ENCODE data around the gene TLE4. TPM values are rescaled to one million over a fixed set of nuclear protein-coding genes. Genes with fewer than 3 reads are reported as not detected.

The TLE4 gene
- total RNA-seq, 2 experiments from 2014 or later: 125 to 136 TPM

DNA sequence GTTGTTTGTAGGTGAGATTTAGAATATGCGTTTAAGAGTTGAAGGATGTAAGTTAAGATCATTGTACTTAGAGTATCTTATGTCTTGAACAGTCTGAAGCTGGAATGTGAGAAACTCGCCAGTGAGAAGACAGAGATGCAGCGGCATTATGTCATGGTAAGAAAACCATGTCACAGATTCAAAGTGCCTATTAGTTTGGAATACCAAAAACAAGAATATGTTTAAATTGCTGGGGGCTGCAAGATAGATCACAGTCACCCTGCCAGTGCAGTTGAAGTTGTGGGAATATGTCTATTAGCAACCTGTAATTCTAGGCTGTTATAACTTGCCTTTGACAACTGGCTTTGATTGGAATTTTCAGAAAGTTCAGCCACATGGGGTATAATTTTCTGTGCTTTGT, 3.0 kb downstream of the TLE4 start:
- DNase-seq: no peak
- intact Hi-C loops (cut with DNase I, micrococcal nuclease): loop anchor here (5.0 to 10.0 kb wide), 5 partner anchors 33 to 170 kb away; no protein-coding TSS in a partner anchor
- TF ChIP-seq, protein P1, sequence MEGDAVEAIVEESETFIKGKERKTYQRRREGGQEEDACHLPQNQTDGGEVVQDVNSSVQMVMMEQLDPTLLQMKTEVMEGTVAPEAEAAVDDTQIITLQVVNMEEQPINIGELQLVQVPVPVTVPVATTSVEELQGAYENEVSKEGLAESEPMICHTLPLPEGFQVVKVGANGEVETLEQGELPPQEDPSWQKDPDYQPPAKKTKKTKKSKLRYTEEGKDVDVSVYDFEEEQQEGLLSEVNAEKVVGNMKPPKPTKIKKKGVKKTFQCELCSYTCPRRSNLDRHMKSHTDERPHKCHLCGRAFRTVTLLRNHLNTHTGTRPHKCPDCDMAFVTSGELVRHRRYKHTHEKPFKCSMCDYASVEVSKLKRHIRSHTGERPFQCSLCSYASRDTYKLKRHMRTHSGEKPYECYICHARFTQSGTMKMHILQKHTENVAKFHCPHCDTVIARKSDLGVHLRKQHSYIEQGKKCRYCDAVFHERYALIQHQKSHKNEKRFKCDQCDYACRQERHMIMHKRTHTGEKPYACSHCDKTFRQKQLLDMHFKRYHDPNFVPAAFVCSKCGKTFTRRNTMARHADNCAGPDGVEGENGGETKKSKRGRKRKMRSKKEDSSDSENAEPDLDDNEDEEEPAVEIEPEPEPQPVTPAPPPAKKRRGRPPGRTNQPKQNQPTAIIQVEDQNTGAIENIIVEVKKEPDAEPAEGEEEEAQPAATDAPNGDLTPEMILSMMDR (IDR thresholded peaks at IDR 0.05): no peak
- H3K4me1 ChIP-seq (ENCODE audit: insufficient read depth, low read length): peaks cover 17% of the 10 kb centered on the region
- H3K27ac Mint-ChIP-seq: peak overlapping the region; percentile 92
- H3K36me3 Mint-ChIP-seq (ENCODE audit: low read depth): peaks cover 29% of the 10 kb centered on the region
- H3K4me3 Mint-ChIP-seq: peak overlapping the region; percentile 98
- no peaks in the 10 kb centered on the region for H3K36me3 ChIP-seq (ENCODE audit: insufficient read depth, low read length)
- peaks cover 0 to 8% of the 10 kb centered on the region in 2 experiments for H3K27me3 ChIP-seq (ENCODE audit: control insufficient read depth in 1 of 2, insufficient read depth in 2 of 2, low read length in 2 of 2)
- peaks cover 3% of the 10 kb centered on the region for H3K27me3 Mint-ChIP-seq
- CTCF ChIA-PET: interaction anchor here (1.2 kb wide), 1 partner anchor 49 kb away, joined by 4 read pairs; no protein-coding TSS in a partner anchor
- POLR2A ChIA-PET: interaction anchor here (0.6 to 1.1 kb wide), 2 partner anchors 9 to 131 kb away, joined by 3 to 5 read pairs; no protein-coding TSS in a partner anchor
- no peak overlapping the region for H3K4me3 ChIP-seq (ENCODE audit: low read length)
- H3K9me3 ChIP-seq (ENCODE audit: control insufficient read depth in 1 of 2, insufficient read depth in 1 of 2, low read length in 2 of 2): no peaks in the 10 kb centered on the region
- H3K27ac ChIP-seq (ENCODE audit: low read depth in 1 of 2, low read length in 2 of 2): no peak overlapping the region
- peaks cover 65% of the 10 kb centered on the region for H3K4me1 Mint-ChIP-seq (ENCODE audit: low read depth)
- no peak for ATAC-seq (ENCODE audit: poor library complexity)
- H3K9me3 Mint-ChIP-seq: no peaks in the 10 kb centered on the region

DNA sequence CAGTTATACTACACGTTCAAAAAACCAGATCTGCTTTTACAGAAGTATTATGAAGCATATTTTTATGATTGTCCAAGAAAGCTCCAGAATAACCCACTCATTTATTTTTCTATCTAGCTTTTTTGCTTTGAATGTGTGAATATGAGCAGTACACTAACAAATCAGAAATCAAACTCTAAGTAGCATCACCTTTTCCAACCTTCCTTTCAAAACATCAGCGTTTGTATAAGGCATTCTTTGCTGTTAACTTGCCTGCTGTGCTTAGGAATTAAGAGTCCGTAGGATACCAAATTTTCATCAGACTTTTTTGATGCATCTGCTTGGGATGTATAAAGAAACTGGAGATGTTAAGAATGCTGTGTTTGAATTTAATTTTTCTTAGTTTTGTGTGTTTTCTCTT, 3.8 kb downstream of the TLE4 start:
- H3K27ac Mint-ChIP-seq: peak overlapping the region; percentile 16
- H3K27me3 ChIP-seq (ENCODE audit: control insufficient read depth in 1 of 2, insufficient read depth in 2 of 2, low read length in 2 of 2): peaks cover 0 to under 1% of the 10 kb centered on the region in 2 experiments
- H3K9me3 Mint-ChIP-seq: no peaks in the 10 kb centered on the region
- ChIA-PET POLR2A (no interaction called here), CTCF (no interaction called here)
- H3K4me1 Mint-ChIP-seq (ENCODE audit: low read depth): peaks cover 68% of the 10 kb centered on the region
- TF ChIP-seq, protein P1 (IDR thresholded peaks at IDR 0.05): no peak
- H3K9me3 ChIP-seq (ENCODE audit: control insufficient read depth in 1 of 2, insufficient read depth in 1 of 2, low read length in 2 of 2): no peaks in the 10 kb centered on the region
- intact Hi-C loops (cut with DNase I, micrococcal nuclease): loop anchor here in 1 of 2 experiments (10.0 kb wide), 1 partner anchor 171 kb away; no protein-coding TSS in a partner anchor
- no peak overlapping the region for H3K4me3 ChIP-seq (ENCODE audit: low read length)
- H3K4me3 Mint-ChIP-seq: peak overlapping the region; percentile 54
- no peak overlapping the region for H3K27ac ChIP-seq (ENCODE audit: low read depth in 1 of 2, low read length in 2 of 2)
- H3K36me3 Mint-ChIP-seq (ENCODE audit: low read depth): peaks cover 29% of the 10 kb centered on the region
- no peaks in the 10 kb centered on the region for H3K36me3 ChIP-seq (ENCODE audit: insufficient read depth, low read length)
- H3K27me3 Mint-ChIP-seq: no peaks in the 10 kb centered on the region
- ATAC-seq (ENCODE audit: poor library complexity) (no peak), DNase-seq (no peak)
- peaks cover 12% of the 10 kb centered on the region for H3K4me1 ChIP-seq (ENCODE audit: insufficient read depth, low read length)

DNA sequence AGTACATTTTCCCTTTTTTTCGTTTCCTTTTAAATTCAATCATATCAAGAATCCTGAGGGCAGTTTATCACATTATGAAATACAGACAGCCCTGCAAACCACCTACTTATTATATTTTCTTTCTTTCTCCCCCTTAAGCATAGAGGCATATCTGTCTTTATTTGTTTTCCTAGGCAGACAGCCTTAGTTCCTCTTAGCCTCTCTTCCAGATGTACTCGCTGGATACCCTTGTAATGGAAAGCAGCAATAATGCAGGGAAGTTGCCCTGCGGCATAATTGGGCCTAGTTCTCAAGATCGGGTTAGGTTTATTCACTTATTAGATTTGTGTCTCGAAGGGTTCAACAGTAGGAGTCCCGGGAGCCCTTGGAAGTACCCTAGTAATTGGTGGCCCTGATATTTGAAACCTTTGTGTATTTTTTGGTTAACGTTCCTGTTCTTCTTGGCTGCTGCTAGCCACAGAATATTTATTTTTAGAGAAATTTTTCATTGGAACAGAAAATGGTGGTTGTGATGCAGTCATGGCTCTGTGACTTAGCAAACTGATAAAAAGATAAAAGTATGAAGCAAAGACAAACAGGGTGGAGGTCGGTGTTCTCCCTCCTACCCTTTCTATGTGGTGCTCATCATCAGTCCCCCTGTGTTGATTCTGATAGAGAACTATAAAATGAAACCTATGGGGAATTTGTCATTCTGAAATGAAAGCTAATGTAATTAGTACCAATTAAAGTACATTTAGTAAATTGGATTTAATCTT, 6.4 kb downstream of the TLE4 start:
- ATAC-seq (ENCODE audit: poor library complexity): no peak
- intact Hi-C loops (cut with DNase I, micrococcal nuclease): loop anchor here in 1 of 2 experiments (10.0 kb wide), 1 partner anchor 173 kb away; no protein-coding TSS in a partner anchor
- Mint-ChIP-seq H3K36me3 (ENCODE audit: low read depth) (peaks cover 29% of the 10 kb centered on the region), H3K4me1 (ENCODE audit: low read depth) (peaks cover 94% of the 10 kb centered on the region), H3K27ac (peak overlapping the region; percentile 22), H3K4me3 (peak overlapping the region; percentile 39), H3K9me3 (no peaks in the 10 kb centered on the region), H3K27me3 (no peaks in the 10 kb centered on the region)
- POLR2A ChIA-PET: no interaction called here
- no peak for DNase-seq
- H3K4me1 ChIP-seq (ENCODE audit: insufficient read depth, low read length): peaks cover 28% of the 10 kb centered on the region
- CTCF ChIA-PET: no interaction called here
- no peaks in the 10 kb centered on the region for H3K36me3 ChIP-seq (ENCODE audit: insufficient read depth, low read length)
- H3K4me3 ChIP-seq (ENCODE audit: low read length): no peak overlapping the region
- H3K27me3 ChIP-seq (ENCODE audit: control insufficient read depth in 1 of 2, insufficient read depth in 2 of 2, low read length in 2 of 2): no peaks in the 10 kb centered on the region
- H3K27ac ChIP-seq (ENCODE audit: low read depth in 1 of 2, low read length in 2 of 2): no peak overlapping the region
- TF ChIP-seq, protein P1 (IDR thresholded peaks at IDR 0.05): no peak
- H3K9me3 ChIP-seq (ENCODE audit: control insufficient read depth in 1 of 2, insufficient read depth in 1 of 2, low read length in 2 of 2): no peaks in the 10 kb centered on the region

Data from CD4-positive, alpha-beta T cell (primary cell).